Measurements from ENCODE around the gene SLC2A4RG. TPM values are rescaled to one million over a fixed set of nuclear protein-coding genes. Genes with fewer than 3 reads are reported as not detected.

SLC2A4RG gene
- total RNA-seq, 1 donor from 2014 or later: 69.6 TPM

- Mint-ChIP-seq H3K27ac (ENCODE audit: unreplicated experiment) (no peak overlapping the region), H3K4me1 (ENCODE audit: unreplicated experiment) (no peaks in the 10 kb centered on the region), H3K27me3 (ENCODE audit: unreplicated experiment) (peaks cover 13% of the 10 kb centered on the region), H3K36me3 (ENCODE audit: low read depth, unreplicated experiment) (peaks cover 28% of the 10 kb centered on the region), H3K9me3 (ENCODE audit: unreplicated experiment) (no peaks in the 10 kb centered on the region), H3K4me3 (ENCODE audit: unreplicated experiment) (no peak overlapping the region)
- TF ChIP-seq, protein P1, sequence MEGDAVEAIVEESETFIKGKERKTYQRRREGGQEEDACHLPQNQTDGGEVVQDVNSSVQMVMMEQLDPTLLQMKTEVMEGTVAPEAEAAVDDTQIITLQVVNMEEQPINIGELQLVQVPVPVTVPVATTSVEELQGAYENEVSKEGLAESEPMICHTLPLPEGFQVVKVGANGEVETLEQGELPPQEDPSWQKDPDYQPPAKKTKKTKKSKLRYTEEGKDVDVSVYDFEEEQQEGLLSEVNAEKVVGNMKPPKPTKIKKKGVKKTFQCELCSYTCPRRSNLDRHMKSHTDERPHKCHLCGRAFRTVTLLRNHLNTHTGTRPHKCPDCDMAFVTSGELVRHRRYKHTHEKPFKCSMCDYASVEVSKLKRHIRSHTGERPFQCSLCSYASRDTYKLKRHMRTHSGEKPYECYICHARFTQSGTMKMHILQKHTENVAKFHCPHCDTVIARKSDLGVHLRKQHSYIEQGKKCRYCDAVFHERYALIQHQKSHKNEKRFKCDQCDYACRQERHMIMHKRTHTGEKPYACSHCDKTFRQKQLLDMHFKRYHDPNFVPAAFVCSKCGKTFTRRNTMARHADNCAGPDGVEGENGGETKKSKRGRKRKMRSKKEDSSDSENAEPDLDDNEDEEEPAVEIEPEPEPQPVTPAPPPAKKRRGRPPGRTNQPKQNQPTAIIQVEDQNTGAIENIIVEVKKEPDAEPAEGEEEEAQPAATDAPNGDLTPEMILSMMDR (IDR thresholded peaks at IDR 0.05; ENCODE audit: unreplicated experiment): no peak
- DNase-seq (ENCODE audit: low spot score): no peak
Observed at GRCh38 chr20:63731410-63731809, 8.2 kb upstream of the SLC2A4RG start.

DNA sequence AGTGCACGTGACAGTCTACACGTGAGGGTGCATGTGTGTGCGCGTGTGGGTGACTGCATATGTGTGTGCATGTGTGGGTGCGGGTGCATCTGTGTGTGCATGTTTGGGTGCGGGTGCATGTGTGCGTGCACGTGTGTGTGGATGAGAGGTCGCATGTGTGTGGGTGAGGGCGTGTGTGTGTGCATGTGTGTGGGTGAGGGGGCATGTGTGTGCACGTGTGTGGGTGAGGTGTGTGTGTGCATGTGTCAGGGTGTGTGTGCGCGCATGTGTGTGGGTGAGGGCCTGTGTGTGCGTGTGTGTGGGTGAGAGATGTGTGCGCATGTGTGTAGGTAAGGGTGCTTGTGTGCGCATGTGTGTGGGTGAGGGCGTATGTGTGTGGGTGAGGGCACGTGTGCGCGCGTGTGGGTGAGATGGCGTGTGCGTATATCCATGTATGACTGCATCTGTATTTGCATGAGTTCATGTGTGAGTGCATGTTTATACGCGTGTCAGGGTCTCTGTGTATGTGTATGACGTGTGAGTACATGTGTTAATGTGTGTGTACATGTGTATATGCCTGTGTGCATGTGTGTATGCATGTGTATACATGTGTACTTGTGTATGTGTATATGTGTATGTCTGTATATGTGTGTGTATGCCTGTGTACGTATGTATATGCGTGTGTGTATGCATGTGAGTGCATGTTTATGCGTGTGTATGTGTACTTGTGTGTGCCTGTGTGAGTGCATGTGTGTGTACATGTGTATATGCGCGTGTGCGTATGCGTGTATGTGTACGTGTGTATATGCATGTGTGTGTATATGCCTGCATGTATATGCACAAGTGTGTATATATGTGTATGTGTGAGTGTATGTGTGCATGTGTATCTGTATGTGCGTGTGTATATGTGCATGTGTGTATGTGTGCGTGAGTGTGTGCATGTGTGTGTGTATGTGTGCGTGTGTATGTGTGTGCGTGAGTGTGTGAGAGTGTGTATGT is 7.2 kb upstream of the SLC2A4RG start:
- Mint-ChIP-seq H3K4me1 (ENCODE audit: unreplicated experiment) (no peaks in the 10 kb centered on the region), H3K4me3 (ENCODE audit: unreplicated experiment) (no peak overlapping the region), H3K36me3 (ENCODE audit: low read depth, unreplicated experiment) (peaks cover 24% of the 10 kb centered on the region), H3K27ac (ENCODE audit: unreplicated experiment) (no peak overlapping the region), H3K27me3 (ENCODE audit: unreplicated experiment) (peaks cover 16% of the 10 kb centered on the region), H3K9me3 (ENCODE audit: unreplicated experiment) (no peaks in the 10 kb centered on the region)
- no peak for DNase-seq (ENCODE audit: low spot score)
- TF ChIP-seq, protein P1 (IDR thresholded peaks at IDR 0.05; ENCODE audit: unreplicated experiment): no peak

DNA sequence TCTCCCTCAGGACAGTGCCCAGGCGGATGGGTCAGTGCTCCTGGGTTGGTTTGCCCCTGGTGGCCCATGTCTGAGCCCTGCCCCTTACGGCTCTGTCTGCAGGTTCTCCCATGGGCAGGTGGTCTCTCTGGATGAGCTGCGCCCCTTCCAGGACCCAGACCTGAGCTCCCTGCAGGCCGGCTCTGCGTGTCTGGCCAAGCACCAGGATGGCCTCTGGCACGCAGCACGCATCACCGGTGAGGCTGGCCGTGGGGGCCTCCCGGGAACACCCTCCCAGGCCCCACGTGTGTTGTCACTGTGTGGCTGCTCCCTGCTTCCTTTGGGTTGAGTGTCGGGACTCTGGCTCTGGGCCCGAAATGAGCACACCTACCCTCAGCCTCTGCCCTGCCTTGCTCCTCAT is 6.5 kb upstream of the SLC2A4RG start:
- DNase-seq (ENCODE audit: low spot score): no peak
- TF ChIP-seq, protein P1 (IDR thresholded peaks at IDR 0.05; ENCODE audit: unreplicated experiment): no peak
- Mint-ChIP-seq H3K27ac (ENCODE audit: unreplicated experiment) (no peak overlapping the region), H3K4me1 (ENCODE audit: unreplicated experiment) (no peaks in the 10 kb centered on the region), H3K4me3 (ENCODE audit: unreplicated experiment) (no peak overlapping the region), H3K27me3 (ENCODE audit: unreplicated experiment) (peaks cover 16% of the 10 kb centered on the region), H3K36me3 (ENCODE audit: low read depth, unreplicated experiment) (peaks cover 24% of the 10 kb centered on the region), H3K9me3 (ENCODE audit: unreplicated experiment) (no peaks in the 10 kb centered on the region)

DNA sequence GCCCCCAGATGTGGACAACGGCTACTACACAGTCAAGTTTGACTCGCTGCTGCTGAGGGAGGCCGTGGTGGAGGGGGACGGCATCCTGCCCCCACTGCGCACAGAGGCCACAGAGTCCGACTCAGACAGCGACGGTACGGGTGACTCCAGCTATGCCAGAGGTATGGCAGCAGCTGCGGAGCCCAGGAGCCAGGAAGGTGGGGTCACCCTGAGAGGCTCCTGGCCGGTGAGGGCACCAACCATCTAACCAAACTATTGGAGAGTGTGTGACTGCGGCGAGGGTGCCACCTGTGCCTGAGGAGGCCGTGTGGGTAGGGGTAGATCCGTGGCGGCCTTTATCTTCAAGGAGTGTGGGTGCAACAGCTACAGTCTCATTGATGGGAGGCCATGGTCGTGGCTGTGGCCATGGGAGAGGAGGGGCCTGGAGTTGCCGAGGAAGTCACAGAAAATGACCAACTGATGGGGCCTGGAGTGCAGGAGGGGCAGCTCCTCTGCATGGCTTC is 5.9 kb upstream of the SLC2A4RG start:
- TF ChIP-seq, protein P1 (IDR thresholded peaks at IDR 0.05; ENCODE audit: unreplicated experiment): no peak
- Mint-ChIP-seq H3K27ac (ENCODE audit: unreplicated experiment) (peak overlapping the region; percentile 14), H3K27me3 (ENCODE audit: unreplicated experiment) (peaks cover 16% of the 10 kb centered on the region), H3K9me3 (ENCODE audit: unreplicated experiment) (no peaks in the 10 kb centered on the region), H3K36me3 (ENCODE audit: low read depth, unreplicated experiment) (peaks cover 22% of the 10 kb centered on the region), H3K4me1 (ENCODE audit: unreplicated experiment) (no peaks in the 10 kb centered on the region), H3K4me3 (ENCODE audit: unreplicated experiment) (peak overlapping the region; percentile 74)
- DNase-seq (ENCODE audit: low spot score): no peak

Measured in endothelial cell (in vitro differentiated cells).